ENCODE results near the gene SEMA4A.

Gene SEMA4A

DNA sequence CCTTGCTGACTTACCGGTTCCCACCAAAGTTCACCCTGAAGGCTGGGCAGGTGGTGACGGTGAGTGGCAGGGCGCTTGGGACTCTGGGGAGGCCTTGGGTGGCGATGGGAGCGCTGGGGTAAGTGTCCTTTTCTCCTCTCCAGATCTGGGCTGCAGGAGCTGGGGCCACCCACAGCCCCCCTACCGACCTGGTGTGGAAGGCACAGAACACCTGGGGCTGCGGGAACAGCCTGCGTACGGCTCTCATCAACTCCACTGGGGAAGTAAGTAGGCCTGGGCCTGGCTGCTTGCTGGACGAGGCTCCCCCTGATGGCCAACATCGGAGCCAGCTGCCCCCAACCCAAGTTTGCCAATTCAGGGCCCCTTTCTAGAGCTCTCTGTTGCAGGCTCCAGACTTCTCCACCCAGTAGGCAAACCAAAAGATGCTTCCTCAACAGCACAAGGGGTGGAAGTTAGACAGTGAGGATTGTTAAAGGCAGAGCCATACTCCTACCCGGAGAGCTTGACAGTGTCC, 16.4 kb upstream of the SEMA4A start:
- no peak for FAIRE-seq

DNA sequence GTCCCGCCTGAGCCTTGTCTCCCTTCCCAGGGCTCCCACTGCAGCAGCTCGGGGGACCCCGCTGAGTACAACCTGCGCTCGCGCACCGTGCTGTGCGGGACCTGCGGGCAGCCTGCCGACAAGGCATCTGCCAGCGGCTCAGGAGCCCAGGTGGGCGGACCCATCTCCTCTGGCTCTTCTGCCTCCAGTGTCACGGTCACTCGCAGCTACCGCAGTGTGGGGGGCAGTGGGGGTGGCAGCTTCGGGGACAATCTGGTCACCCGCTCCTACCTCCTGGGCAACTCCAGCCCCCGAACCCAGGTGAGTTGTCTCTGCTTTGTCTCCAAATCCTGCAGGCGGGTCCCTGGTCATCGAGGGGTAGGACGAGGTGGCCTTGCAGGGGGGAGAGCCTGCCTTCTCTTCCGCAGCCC, 14.9 kb upstream of the SEMA4A start:
- FAIRE-seq: no peak

DNA sequence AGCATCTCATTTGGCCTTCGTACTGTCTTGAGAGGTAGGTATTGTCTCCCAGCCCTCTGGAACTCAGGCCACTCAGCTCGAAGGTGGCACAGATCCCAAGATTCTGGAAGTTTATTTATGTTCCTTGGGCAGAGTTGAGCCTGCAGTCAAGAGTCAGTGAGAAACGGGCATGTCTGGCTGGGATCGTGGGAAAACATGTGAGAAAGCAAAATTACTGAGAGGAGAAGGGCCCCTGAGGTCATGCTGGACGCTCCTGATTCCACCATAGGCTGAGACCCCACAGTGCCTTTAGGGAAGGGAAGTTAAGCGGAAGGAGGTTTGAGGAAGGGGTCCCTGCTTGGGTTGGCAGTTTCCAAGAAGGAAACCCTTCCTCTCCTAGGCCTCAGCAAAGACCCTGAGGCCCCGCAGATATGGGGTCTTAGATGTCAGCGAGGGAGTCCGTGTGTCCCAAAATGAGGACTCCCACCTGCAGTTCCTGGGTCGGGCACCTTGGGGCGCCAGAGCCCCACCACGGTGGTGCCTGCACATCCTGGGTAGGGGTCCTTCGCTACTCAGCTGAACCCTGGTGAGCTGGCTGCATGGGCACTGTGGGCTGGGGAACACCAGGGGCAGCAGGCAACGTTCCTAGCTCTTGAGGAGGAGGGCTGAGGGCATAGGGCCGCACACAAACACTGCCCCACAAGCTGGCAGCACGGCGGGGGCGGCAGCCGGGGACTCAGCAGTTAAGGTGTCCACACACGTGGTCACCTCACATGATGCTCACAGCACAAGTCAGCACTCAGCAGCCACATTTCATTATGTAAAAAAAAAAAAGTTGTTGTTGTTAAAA, 12.3 kb upstream of the SEMA4A start:
- FAIRE-seq: no peak

DNA sequence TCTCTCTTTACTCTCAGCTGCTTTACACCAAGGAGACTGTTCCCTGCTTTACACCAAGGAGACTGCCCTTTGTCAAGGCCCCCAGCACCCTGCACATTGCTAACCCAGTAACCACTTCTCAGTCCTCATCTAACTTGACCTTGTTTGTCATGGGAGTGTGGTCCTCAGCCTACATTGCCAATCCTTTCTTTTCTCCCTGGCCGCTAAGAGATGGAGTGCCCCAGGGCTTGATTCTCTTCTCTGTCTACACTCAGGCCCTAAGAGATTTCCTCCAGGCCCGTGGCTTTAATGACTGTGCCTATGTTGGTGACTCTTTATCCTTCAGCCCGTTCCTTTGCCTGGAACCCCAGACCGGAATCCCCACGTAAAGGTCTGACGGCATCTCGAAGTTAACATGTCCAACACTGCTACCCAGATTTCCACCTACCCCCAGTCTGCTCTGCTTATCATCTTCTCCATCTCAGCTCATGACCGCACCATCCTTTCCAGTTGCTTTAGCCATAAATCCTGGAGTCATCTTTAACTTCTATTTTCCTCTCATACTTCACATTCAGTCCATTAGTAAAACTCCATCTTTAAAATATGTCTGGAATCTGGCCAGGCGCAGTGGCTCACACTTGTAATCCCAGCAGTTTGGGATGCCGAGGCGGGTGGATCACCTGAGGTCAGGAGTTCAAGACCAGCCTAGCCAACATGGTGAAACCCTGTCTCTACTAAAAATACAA, 9.5 kb upstream of the SEMA4A start:
- no peak for FAIRE-seq

DNA sequence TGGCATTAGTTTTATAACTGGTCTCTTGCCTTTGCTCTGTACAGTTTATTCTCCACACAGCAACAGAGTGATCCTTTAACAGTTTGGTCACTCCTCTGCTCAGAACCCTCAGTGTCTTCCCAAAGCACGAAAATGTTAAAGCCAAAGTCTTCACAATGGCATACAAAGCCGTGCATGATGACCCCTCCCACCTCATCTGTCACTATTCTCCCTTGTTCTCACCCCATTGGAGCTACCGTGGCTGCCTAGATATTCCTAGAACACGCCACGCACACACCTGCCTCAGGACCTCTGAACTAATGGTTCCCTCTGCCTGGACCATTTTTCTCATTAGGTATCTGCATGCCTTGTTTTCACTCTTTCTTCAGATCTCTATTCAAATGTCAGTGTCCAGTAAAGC, 8.6 kb upstream of the SEMA4A start:
- no peak for FAIRE-seq

DNA sequence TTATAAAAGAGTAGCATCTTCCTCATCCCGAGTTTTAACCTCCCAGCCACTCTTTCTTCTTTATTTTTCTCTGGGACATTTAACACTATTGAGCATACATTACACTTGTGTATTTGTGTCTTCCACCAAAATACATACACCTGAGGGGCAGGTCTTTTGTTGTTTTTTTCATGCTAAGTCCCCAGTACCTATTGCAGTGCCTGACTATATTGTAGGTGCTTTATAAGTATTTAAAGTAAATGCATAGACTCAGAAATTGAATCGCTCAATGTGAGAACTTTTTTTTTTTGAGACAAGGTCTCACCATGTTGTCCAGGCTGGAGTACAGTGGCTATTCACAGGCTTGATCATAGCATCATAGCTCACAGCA, 7.8 kb upstream of the SEMA4A start:
- no peak for FAIRE-seq

DNA sequence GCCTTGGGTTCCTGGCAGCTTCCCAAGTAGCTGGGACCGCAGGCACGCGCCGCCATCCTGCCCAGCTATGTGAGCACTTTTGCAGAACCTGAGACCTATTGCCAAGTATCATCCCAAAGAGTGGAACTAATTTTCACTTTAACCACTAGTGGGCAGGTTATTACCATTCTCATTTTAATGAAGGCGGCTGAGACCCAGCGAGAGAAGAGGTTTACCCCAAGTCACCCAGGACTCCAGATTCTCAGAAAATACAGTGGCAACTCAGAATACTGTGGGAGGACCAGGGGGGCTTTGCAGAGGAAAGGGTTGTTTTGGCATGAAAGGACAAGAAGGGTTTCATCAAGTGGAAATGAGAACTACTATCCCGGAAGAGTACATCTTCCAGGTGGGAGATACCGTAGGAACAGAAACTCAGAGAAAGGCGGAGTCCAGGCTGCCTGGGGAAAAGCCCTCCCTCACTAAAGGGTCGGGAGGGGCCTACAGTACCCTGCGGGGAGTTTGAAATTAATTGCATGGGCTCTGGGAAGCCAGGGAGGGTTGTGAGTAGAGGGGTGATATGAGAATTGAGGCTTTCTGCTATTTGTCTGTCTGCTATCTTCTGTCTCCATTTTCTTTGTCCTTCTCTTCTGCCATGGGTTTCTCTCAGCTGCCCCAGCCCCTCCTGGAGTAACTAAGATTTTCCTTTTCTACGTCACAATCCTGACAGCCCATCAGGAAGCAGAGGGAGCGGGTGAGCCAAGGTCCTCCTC, 7.2 kb upstream of the SEMA4A start:
- peak; percentile 52 for FAIRE-seq

DNA sequence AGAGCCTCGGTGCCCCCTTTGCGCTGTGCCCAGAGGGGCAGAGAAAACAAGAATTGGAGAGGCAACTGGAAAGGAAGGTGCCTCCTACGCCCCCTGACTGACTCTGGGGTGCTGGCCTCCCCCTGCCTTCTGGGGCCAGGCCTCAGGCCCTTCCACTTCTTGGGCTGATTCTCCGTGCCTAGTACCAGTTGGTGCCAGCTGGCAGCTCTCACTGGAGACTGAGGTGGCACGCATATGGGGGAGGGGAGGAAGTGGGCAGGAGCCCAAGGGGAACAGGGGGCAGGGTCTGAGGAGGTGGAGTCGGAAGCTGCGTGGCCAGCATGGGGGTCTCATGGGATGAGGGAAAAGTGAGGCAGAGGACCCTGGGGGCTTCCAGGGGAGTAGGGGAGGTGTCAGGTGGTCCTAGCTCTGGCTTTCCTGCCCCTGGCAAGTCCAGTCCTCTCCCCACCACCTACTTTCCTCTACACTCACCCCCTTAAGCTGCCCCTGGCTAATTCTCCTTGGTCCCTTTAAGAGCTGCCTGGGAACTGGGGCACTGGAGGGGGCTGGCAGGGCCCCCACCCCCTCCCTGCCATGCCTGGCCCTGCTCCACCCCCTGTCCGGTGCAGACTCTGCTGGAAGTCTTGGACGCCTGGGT, 6.5 kb upstream of the SEMA4A start:
- FAIRE-seq: no peak

DNA sequence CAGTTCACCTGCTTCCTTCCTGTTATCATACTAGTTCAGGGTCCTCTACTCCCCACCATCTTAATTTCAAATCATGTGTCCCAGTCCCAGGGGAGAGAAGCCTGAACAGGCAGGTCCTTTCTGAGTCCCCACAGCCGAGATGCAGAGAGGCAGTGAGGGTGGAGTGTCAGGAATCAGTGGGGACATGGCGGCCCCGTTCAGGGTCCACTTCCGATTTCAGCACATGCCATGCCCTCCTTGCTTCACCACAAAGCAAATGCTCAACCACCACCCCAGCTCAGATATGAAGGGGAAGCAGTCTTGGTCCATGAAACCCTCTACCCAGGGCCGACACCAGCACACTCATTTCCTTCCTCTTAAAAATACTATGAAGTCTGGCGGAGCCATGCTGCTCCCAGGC, 5.2 kb upstream of the SEMA4A start:
- FAIRE-seq: no peak

DNA sequence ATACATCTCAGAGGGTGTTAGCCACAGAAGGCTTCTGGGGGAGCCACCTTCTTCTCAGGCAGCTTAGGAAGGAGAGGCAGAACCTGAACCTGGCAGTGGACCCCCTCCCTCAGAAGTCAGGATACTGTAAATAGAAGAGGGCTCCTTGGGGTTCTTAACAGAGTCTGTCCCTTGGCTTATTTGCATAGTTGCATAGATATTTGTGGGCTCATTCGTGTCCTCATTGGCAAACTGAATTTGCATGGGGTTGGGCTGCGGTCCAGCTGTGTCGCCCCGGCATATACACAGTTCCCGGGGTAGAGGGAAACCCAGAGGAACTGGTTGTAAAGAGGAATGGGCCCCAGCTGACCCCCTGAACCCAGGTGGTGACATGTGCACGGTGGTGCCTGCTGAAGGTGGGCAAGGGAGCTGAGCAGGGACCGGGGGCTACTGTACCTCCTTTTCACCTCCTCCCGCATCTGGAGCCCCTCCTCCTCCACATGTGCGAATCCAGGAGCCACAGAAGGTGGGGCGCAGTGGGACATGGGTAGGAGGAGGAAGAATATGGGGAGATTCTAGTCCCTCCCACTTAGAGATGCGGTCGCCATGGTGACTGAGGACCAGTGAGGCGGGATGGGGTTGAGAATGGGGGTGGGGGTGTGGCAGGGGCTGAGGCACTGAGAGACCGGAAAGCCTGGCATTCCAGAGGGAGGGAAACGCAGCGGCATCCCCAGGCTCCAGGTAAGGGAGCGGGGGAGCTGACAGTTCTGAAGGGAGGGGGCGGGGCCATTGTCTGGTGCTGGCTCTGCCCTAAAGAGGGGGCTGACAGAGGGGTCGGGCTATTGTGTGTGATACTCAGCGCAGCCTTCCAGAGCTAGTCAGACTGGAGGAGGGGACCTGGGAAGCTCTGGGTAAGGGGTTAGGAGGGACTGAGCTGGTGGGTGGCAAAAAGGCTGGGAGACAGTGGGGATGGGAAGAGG, 3.7 kb upstream of the SEMA4A start:
- no peak for FAIRE-seq

DNA sequence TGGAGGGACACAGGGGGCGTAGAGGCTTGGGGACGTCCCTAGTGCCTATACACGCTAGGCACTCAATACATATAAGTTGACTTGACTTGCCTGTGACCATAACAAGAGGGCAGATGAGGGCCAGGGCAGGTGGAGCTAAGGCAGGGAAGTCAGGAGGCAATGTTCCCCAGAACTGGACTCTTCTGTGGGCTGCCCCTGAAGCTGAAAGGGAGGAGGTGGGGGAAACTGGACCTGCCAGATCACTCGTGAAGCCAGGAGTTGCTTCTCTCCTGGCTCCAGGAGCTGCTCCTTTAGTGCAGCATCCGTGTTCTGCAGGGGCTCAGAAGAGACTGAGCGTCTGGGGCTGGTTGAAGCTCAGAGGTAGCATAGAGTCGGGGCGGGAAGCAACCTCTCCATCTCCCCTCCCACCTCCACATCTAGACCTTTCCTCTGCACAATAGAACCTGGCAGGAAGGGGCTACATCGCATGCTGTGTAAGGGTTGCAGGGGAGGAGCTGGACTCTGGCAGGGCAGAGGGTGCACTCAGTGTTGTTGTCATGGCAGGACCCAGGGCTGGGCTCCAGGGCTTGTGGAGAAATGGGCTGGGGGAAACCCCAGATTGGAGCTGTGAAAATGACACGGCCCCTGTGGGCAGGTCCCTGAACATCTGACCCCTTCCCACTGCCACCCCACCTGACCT, 2.9 kb upstream of the SEMA4A start:
- FAIRE-seq: no peak

DNA sequence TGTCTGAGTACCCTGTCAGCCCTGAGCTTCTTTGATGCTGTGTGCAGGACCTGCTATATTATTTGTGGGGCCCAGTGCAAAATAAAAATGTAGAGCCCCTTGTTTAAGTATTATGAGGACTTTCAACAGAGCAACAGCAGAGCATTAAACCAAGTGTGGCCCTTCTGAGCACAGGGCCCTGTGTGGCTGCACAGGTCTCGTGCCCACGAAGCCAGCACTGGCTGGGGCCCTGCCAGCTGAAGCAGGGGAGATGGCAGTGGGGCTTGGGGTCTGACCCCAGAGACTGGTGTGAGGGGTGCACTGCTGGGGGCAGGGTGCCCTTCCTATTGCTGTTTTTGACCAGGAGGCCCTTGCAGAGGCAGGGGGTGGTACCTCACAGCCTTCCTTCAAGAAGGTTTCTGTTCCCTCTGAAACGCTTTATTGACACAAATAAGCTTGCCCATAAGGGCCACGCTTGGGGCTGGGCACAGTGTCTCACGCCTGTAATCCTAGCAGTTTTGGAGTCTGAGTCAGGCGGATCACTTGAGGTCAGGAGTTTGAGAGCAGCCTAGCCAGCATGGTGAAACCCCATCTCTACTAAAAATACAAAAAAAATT, 2.2 kb upstream of the SEMA4A start:
- FAIRE-seq: no peak

DNA sequence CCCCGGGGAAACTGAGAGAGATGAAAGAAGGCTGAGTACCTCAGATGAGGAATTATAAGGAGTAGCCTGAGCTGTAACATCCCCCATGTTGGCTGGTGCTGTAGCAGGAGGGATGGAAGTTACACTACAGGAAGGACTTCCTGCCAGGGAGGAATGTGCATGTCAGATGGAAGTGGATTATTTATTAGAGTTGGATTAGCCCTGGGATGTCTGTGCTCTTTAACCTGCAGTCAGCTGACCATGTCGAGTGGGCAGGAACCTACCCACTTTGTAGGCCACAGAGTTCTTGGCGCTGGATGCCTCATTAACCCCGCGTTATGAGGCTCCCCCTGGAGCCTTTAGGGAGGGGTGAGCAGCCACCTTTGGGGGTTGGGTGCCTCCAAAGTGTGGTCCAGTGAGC, 757 bp upstream of the SEMA4A start:
- no peak for FAIRE-seq

DNA sequence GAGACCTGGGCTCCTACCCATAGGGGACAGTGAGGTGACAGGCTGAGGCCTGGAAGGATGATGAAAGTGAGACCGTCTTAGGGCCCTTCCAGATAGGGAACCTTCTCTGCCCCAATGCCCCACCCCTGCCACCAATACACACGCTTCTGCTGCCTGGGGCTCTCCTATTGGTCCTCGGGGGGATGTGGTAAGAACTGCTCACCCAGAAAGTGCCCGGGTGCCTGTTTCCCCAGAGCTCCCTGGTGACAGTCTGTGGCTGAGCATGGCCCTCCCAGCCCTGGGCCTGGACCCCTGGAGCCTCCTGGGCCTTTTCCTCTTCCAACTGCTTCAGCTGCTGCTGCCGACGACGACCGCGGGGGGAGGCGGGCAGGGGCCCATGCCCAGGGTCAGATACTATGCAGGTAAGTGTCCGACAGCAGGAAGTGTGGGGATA, 948 bp downstream of the SEMA4A start:
- FAIRE-seq: no peak

DNA sequence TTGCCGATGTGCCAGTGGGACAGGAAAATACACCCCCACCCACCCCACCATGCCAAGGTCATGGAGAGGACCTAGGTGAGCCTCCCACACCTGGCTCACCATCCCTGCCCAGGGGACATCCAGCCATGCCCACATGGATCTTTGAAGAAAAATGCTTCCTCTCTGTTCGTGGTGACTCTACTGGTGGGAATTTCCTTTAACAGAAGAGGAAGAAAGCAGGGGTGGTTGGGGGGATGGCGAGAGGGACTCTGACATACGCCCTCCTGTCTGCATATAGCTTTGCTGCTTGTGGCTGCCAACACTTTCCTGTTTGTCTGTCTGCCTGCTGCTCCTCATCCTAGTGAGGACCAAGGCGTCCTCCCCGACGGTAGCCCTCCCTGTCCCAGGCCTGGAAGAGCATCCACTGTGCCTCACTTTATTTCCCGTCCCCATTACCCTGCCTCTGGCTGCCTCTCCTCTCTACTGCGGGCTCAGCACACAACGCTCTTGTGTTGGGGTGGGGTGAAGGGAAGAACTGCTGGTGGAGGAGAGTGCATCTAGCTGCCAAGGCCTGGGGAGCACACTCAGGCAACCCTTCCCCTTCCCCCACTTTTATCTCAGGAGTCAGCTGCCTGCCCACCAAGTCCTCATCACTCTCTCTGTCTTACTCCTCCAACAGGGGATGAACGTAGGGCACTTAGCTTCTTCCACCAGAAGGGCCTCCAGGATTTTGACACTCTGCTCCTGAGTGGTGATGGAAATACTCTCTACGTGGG, 2.5 kb downstream of the SEMA4A start:
- FAIRE-seq: no peak

DNA sequence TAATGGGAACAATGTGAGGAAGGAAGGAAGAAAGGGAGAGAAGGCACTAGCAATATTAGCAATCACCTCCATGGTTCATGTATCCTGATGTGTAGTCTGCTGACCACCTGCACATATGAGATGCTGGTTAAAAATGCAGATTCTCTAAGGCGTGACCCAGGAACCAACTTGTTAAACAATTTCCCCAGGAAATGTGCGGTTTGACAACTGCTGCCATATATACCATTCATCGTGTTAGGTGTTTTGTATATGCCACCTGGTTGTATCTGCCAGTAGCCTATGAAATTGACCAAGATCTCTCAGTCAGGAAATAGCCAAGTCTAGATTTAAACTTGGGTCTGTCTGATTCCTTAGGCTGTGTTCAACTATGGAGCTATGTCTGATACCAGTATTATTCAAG, 4.1 kb downstream of the SEMA4A start:
- FAIRE-seq: no peak

DNA sequence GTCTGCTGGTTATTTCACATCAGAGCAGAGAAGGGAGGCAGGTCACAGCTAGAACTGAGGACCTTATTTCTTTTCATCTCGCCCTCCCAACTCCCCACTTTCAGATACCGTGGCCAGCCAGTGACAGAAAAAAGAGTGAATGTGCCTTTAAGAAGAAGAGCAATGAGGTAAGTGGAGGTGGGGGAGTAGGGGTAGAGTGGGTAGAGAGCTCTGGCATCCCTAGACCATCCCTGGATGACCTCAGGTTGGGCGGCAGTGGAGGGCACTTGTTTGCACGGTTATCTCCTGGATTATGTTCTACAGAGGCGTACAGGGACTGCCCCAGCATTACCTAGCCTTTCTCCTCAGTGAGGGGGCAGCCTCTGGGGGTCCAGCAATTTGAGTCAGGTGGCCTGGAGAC, 4.6 kb downstream of the SEMA4A start:
- no peak for FAIRE-seq

DNA sequence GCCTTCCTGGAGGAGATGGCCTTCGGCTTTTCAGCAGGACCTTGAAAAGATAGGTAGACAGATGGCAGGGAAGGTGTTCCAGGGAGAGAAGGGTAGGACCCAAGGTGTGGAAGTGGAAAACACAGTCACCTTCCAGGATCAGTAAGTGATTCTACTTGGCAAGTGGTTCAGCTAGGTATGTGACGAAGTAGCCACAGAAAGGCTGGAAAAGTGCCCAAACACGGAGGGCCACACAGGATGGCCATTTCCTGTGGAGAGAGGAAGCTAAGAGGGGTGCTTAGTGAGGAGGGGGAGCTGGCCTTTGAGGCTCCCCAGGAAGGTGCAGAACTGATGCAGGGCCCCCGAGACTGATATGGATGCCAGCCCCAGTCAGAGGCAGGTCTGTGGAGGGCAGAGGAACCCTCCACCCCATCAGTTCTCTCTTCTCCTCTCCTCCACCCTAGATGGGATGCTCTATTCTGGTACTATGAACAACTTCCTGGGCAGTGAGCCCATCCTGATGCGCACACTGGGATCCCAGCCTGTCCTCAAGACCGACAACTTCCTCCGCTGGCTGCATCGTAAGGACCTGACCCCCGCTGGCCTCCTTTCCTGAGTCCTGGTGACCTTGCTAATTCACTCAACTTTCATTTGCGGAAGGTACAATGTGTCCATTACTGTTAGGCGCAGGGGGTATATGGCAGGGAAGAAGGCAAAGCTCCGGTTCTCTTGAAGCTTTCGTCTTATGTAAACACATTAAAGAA, 6.8 kb downstream of the SEMA4A start:
- FAIRE-seq: no peak

DNA sequence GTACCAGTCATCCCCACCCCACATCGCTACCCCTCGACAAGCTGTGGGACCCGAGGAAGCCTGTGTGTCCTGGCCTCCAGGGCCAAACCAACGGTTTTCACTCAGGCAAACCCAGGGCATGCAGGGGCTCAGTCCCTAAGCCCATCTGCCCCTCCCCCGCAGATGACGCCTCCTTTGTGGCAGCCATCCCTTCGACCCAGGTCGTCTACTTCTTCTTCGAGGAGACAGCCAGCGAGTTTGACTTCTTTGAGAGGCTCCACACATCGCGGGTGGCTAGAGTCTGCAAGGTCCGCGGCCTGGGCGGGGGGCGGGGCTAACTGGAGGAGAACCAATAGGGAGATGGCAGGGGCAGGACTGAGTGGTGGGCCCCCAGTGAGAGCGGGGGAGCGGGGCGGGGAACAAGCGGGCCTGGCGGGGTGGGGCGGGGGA, 7.4 kb downstream of the SEMA4A start:
- no peak for FAIRE-seq

Data from A204.1 (cell line).